HCT116 (cell line): ENCODE results near the gene RECQL5. TPM values are rescaled to one million over a fixed set of nuclear protein-coding genes. Genes with fewer than 3 reads are reported as not detected.

Experiments
- ATAC-seq: fragments of 200-7000 bp; cut with Tn5 transposase; 2 replicates; pipeline ENCODE4 v1.9.1; 2020; ENCODE audit warnings: mild to moderate bottlenecking, moderate library complexity
- BruUV-seq: library from RNA; stranded (reverse); fragments of 400-500 nt; replicated peaks from 2 replicates; lab custom pipeline; 2021; lab: Mats Ljungman, UMichigan
- CTCF ChIA-PET: fragments of 300-600 bp; sonication (Branson Sonifier 250); formaldehyde crosslinking; loops from one replicate; lab custom pipeline; 2021; ENCODE audit warnings: antibody characterized with exemption; lab: Charles Lee
- POLR2A ChIA-PET: fragments of 300-600, 350-600 bp; sonication (Branson Sonifier 250); formaldehyde crosslinking; loops from one replicate; lab custom pipeline; 2021; ENCODE audit warnings: antibody characterized with exemption; lab: Charles Lee
- RAD21 ChIA-PET, 2 experiments: fragments of 300-600 bp; sonication (Branson Sonifier 250); formaldehyde crosslinking; loops; one replicate each; lab custom pipeline; 2023; ENCODE audit warnings: low total read pairs in 2 of 2; ENCODE audit not compliant: uncharacterized antibody in 2 of 2, unreplicated experiment in 2 of 2, low non-redundant PET in 1 of 2; lab: Charles Lee
- DNase-seq: peaks from one replicate; pipeline ENCODE4 v3.0.0-alpha.2; 2010; ENCODE audit warnings: low read depth, low spot score
- H2AFZ ChIP-seq: fragments of 200-600 bp; shearing (Covaris generic), sonication (generic); 2 replicates; pipeline ENCODE4 v1.6.1; 2017; ENCODE audit warnings: low read depth, mixed run types, mixed read lengths, antibody characterized with exemption, low read length; ENCODE audit not compliant: poor library complexity, severe bottlenecking
- H3K27ac ChIP-seq: 2 replicates; pipeline ENCODE4 v1.5.1; 2012; ENCODE audit warnings: low read depth, low read length
- H3K27me3 ChIP-seq: fragments of 200-600 bp; sonication (generic); 2 replicates; pipeline ENCODE4 v1.6.1; 2016; ENCODE audit warnings: mixed run types, low read length, mixed read lengths; ENCODE audit not compliant: insufficient read depth
- H3K36me3 ChIP-seq, 2 experiments: fragments of 200-500 bp in 1 of 2; fragments of 200-600 bp in 1 of 2; sonication (Bioruptor generic) in 1 of 2; sonication (generic) in 1 of 2; 2 replicates each; pipeline versions ENCODE4 v1.5.1 to v1.6.1; 2014 to 2016; ENCODE audit warnings: low read length in 2 of 2, inconsistent platforms in 1 of 2, mixed read lengths in 1 of 2, mixed run types in 1 of 2; ENCODE audit not compliant: insufficient read depth in 2 of 2, control insufficient read depth in 1 of 2
- H3K4me1 ChIP-seq, 2 experiments: fragments of 200-600 bp in 1 of 2; sonication (generic) in 1 of 2; 2 replicates each; pipeline versions ENCODE4 v1.5.1 to v1.6.1; 2012 to 2017; ENCODE audit warnings: low read length in 2 of 2, inconsistent platforms in 1 of 2, mild to moderate bottlenecking in 1 of 2, mixed read lengths in 1 of 2, mixed run types in 1 of 2, moderate library complexity in 1 of 2; ENCODE audit not compliant: insufficient read depth in 2 of 2, control insufficient read depth in 1 of 2
- H3K4me2 ChIP-seq: fragments of 200-600 bp; sonication (generic); 2 replicates; pipeline ENCODE4 v1.6.1; 2017; ENCODE audit warnings: mixed run types, low read length, mixed read lengths
- H3K4me3 ChIP-seq, 2 experiments: fragments of 200-600 bp in 1 of 2; sonication (generic) in 1 of 2; replicated peaks in 1 of 2; 2 replicates each; pipeline ENCODE4 v1.5.1; 2011 to 2016; ENCODE audit warnings: low read length in 2 of 2, control low read depth in 1 of 2, low read depth in 1 of 2, mild to moderate bottlenecking in 1 of 2, mixed read lengths in 1 of 2, mixed run types in 1 of 2
- H3K79me2 ChIP-seq: fragments of 200-600 bp; sonication (generic); 2 replicates; pipeline ENCODE4 v1.6.1; 2017; ENCODE audit warnings: mild to moderate bottlenecking, mixed run types, low read length, moderate library complexity, mixed read lengths; ENCODE audit not compliant: insufficient read depth
- H3K9ac ChIP-seq: fragments of 200-600 bp; sonication (generic); 2 replicates; pipeline ENCODE4 v1.6.1; 2016; ENCODE audit warnings: low read length, mixed read lengths
- H3K9me2 ChIP-seq: fragments of 200-600 bp; sonication (generic), shearing (Covaris generic); 2 replicates; pipeline ENCODE4 v1.6.1; 2017; ENCODE audit warnings: mixed run types, mild to moderate bottlenecking, moderate library complexity; ENCODE audit not compliant: insufficient read depth
- H3K9me3 ChIP-seq, 2 experiments: fragments of 200-500 bp in 1 of 2; fragments of 200-600 bp in 1 of 2; sonication (Bioruptor generic) in 1 of 2; sonication (generic) in 1 of 2; 2 replicates each; pipeline ENCODE4 v1.6.1; 2014 to 2017; ENCODE audit warnings: low read length in 2 of 2, mixed read lengths in 2 of 2, inconsistent platforms in 1 of 2, low read depth in 1 of 2, mild to moderate bottlenecking in 1 of 2, mixed run types in 1 of 2, moderate library complexity in 1 of 2; ENCODE audit not compliant: control insufficient read depth in 1 of 2, insufficient read depth in 1 of 2
- H4K20me1 ChIP-seq: fragments of 200-600 bp; sonication (generic), shearing (Covaris generic); 2 replicates; pipeline ENCODE4 v1.6.1; 2017; ENCODE audit warnings: mixed run types, mild to moderate bottlenecking, moderate library complexity; ENCODE audit not compliant: insufficient read depth
- CBX3 ChIP-seq: IDR thresholded peaks from 2 replicates; pipeline ENCODE4 v1.6.1; 2012; ENCODE audit warnings: low read depth
- JUND ChIP-seq: IDR thresholded peaks from 2 replicates; pipeline ENCODE4 v1.6.1; 2012
- TCF7L2 ChIP-seq: IDR thresholded peaks from 2 replicates; pipeline ENCODE4 v1.7.0; 2011; ENCODE audit warnings: borderline replicate concordance, inconsistent platforms; ENCODE audit not compliant: insufficient read depth, insufficient read length; ENCODE audit errors: extremely low read depth
- YY1 ChIP-seq: IDR thresholded peaks from 2 replicates; pipeline ENCODE4 v1.6.1; 2011; ENCODE audit warnings: low read length, low read depth, moderate library complexity, mild to moderate bottlenecking; ENCODE audit not compliant: insufficient replicate concordance; ENCODE audit errors: extremely low read depth
- ZNF274 ChIP-seq: fragments of 200-500 bp; sonication (Bioruptor generic); IDR thresholded peaks from 2 replicates; pipeline ENCODE4 v1.6.1; 2014; ENCODE audit warnings: mild to moderate bottlenecking, low read depth, low read length, inconsistent platforms
- intact Hi-C: fragments of 100-400 bp; cut with micrococcal nuclease; formaldehyde crosslinking; loops from 2 replicates; pipeline ENCODE4 v1.10.0; 2022
- total RNA-seq: library from RNA; stranded (reverse); gene quantifications from one replicate; pipeline ENCODE4 v1.2.1, GENCODE V29; 2021; ENCODE audit not compliant: unreplicated experiment

The RECQL5 gene
- total RNA-seq, 1 experiment from 2014 or later, result 83.3 TPM

GRCh38 chr17:75703591-75703990 lies 36.6 kb upstream of the RECQL5 start:
- Histone ChIP-seq H3K79me2 (peaks cover 22% of the 10 kb centered on the region), H4K20me1 (no peaks in the 10 kb centered on the region), H3K4me3 (no peak overlapping the region), H3K36me3 (peaks cover 26 to 66% of the 10 kb centered on the region in 2 experiments), H3K9me2 (no peaks in the 10 kb centered on the region), H3K9ac (peak overlapping the region; percentile 16; the same call in 1 of the 2 replicates), H3K27ac (peak overlapping the region; percentile 34; the same call in 1 of the 2 replicates), H3K4me2 (peak overlapping the region; percentile 44), H2AFZ (no peak overlapping the region), H3K27me3 (no peaks in the 10 kb centered on the region), H3K9me3 (no peaks in the 10 kb centered on the region), H3K4me1 (peaks cover 73 to 100% of the 10 kb centered on the region in 2 experiments)
- DNase-seq (no peak), ATAC-seq (no peak)
- intact Hi-C loops, result no loop called here
- RAD21 ChIA-PET, result no interaction called here
- no TSS peak for BruUV-seq
- TF ChIP-seq TCF7L2 (peak; percentile 12), JUND (no peak)
- POLR2A ChIA-PET, result interaction anchor here (1.0 to 1.4 kb wide), 3 partner anchors 17 to 76 kb away, joined by 4 to 5 read pairs (median 4); partner anchors contain the start of gene ITGB4
- CTCF ChIA-PET, result interaction anchor here (1.0 kb wide), 1 partner anchor 44 kb away, joined by 3 read pairs; no protein-coding TSS in a partner anchor

- Histone ChIP-seq H3K9me3 (no peaks in the 10 kb centered on the region), H3K79me2 (peaks cover 26% of the 10 kb centered on the region), H3K9me2 (no peaks in the 10 kb centered on the region), H2AFZ (no peak overlapping the region), H3K4me1 (peaks cover 73 to 100% of the 10 kb centered on the region in 2 experiments), H3K27ac (peak overlapping the region; percentile 34; the same call in 1 of the 2 replicates), H3K4me3 (no peak overlapping the region), H3K27me3 (no peaks in the 10 kb centered on the region), H3K36me3 (peaks cover 26 to 63% of the 10 kb centered on the region in 2 experiments), H3K4me2 (peak overlapping the region; percentile 44), H4K20me1 (no peaks in the 10 kb centered on the region), H3K9ac (peak overlapping the region; percentile 16; the same call in 1 of the 2 replicates)
- BruUV-seq, result no TSS peak
- TF ChIP-seq ZNF274, result no peak
- TF ChIP-seq YY1, result no peak
- TF ChIP-seq CBX3, result no peak
- CTCF ChIA-PET, result interaction anchor here (1.5 kb wide), 1 partner anchor 10 kb away, joined by 4 read pairs; no protein-coding TSS in a partner anchor
- POLR2A ChIA-PET, result interaction anchor here (1.0 to 1.4 kb wide), 2 partner anchors 18 to 77 kb away, joined by 4 to 5 read pairs; partner anchors contain the start of gene ITGB4
- ATAC-seq (no peak), DNase-seq (no peak)
- RAD21 ChIA-PET, result no interaction called here
- intact Hi-C loops, result no loop called here
These were observed 36.2 kb upstream of the RECQL5 start for GRCh38 chr17:75703191-75703590.
